ENCODE results near the gene LRRN4. TPM values are rescaled to one million over a fixed set of nuclear protein-coding genes. Genes with fewer than 3 reads are reported as not detected.

The LRRN4 gene
- total RNA-seq (2021; ENCODE audit: unreplicated experiment) (0.57 TPM), Bru-seq, nascent RNA (percentile 17 among the genes with signal in this experiment), BruChase-seq, experiment 1, labeled RNA remaining after a 2-hour chase (percentile 17 among the genes with signal in this experiment), BruChase-seq, experiment 2, labeled RNA remaining after a 6-hour chase (percentile 24 among the genes with signal in this experiment)
- 0.40 TPM for polyA plus RNA-seq (2012; ENCODE audit: insufficient read length)
- long read RNA-seq, partial matches to known transcripts, result 1 of 1 reads
- long read RNA-seq, other reads (novel, unspliced or antisense), result 0 of 1 reads

- CTCF ChIA-PET, result interaction anchor here (0.7 kb wide), 1 partner anchor 15 kb away, joined by 9 read pairs; no protein-coding TSS in a partner anchor
- DNase-seq (ENCODE audit: low read depth, low spot score) (no peak), ATAC-seq (peak; percentile 49)
- intact Hi-C loops (cut with micrococcal nuclease; ENCODE audit: unreplicated experiment) (no loop called here), in situ Hi-C loops (cut with HindIII; ENCODE audit: low pct_unique_long_range_greater_than_20kb, low sequenced_read_pairs) (no loop called here)
- no peaks in the 10 kb centered on the region for H3K9me3 ChIP-seq (ENCODE audit: control insufficient read depth, insufficient read depth, low read depth, low read length)
- H3K4me1 ChIP-seq (ENCODE audit: control insufficient read depth, insufficient read depth, low read length), result peaks cover 12% of the 10 kb centered on the region; the same call in 1 of the 2 replicates
- H3K27me3 ChIP-seq (ENCODE audit: control insufficient read depth, insufficient read depth, low read length), result peaks cover 10% of the 10 kb centered on the region
- POLR2A ChIA-PET, result no interaction called here
- no peak within 1 kb of the TSS for H3K4me3 ChIP-seq (ENCODE audit: low read depth in 2 of 2, low read length in 2 of 2)
- no TSS peak for BruUV-seq (replicated peaks)
- TF ChIP-seq, protein P1, sequence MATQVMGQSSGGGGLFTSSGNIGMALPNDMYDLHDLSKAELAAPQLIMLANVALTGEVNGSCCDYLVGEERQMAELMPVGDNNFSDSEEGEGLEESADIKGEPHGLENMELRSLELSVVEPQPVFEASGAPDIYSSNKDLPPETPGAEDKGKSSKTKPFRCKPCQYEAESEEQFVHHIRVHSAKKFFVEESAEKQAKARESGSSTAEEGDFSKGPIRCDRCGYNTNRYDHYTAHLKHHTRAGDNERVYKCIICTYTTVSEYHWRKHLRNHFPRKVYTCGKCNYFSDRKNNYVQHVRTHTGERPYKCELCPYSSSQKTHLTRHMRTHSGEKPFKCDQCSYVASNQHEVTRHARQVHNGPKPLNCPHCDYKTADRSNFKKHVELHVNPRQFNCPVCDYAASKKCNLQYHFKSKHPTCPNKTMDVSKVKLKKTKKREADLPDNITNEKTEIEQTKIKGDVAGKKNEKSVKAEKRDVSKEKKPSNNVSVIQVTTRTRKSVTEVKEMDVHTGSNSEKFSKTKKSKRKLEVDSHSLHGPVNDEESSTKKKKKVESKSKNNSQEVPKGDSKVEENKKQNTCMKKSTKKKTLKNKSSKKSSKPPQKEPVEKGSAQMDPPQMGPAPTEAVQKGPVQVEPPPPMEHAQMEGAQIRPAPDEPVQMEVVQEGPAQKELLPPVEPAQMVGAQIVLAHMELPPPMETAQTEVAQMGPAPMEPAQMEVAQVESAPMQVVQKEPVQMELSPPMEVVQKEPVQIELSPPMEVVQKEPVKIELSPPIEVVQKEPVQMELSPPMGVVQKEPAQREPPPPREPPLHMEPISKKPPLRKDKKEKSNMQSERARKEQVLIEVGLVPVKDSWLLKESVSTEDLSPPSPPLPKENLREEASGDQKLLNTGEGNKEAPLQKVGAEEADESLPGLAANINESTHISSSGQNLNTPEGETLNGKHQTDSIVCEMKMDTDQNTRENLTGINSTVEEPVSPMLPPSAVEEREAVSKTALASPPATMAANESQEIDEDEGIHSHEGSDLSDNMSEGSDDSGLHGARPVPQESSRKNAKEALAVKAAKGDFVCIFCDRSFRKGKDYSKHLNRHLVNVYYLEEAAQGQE (IDR thresholded peaks at IDR 0.05; ENCODE audit: insufficient read depth in 1 of 2, low read depth in 2 of 2, low read length in 1 of 2), result no peak
- no peak for TF ChIP-seq POLR2AphosphoS5 (IDR thresholded peaks at IDR 0.05; ENCODE audit: low read depth, low read length)
- TF ChIP-seq TCF7L2 (IDR thresholded peaks at IDR 0.05; ENCODE audit: low read depth, low read length), result no peak
- no peak for TF ChIP-seq CTCF (IDR thresholded peaks at IDR 0.05)
- TF ChIP-seq SIN3A (IDR thresholded peaks at IDR 0.05; ENCODE audit: borderline replicate concordance, insufficient read depth, low read depth, low read length), result no peak
- no peaks in the 10 kb centered on the region for H3K36me3 ChIP-seq (ENCODE audit: control insufficient read depth, insufficient read depth, low read length)
- no peak within 1 kb of the TSS for H3K27ac ChIP-seq (ENCODE audit: low read length)
Observed at GRCh38 chr20:6053776-6054688, at the start of gene LRRN4. Gene LRRN4 (minus strand): TSS chr20:6054060. CDS start chr20:6052799, 1,261 bp downstream.

GRCh38 chr20:6103301-6103700 is 49.4 kb upstream of the LRRN4 start:
- CTCF ChIA-PET, result no interaction called here
- BruUV-seq (replicated peaks), result no TSS peak
- TF ChIP-seq POLR2AphosphoS5 (IDR thresholded peaks at IDR 0.05; ENCODE audit: low read depth, low read length), result no peak
- TF ChIP-seq TCF7L2 (IDR thresholded peaks at IDR 0.05; ENCODE audit: low read depth, low read length), result no peak
- no peak for TF ChIP-seq CTCF (IDR thresholded peaks at IDR 0.05)
- TF ChIP-seq, protein P1 (IDR thresholded peaks at IDR 0.05; ENCODE audit: insufficient read depth in 1 of 2, low read depth in 2 of 2, low read length in 1 of 2), result no peak
- no peak for TF ChIP-seq SIN3A (IDR thresholded peaks at IDR 0.05; ENCODE audit: borderline replicate concordance, insufficient read depth, low read depth, low read length)
- Histone ChIP-seq H3K4me3 (ENCODE audit: low read depth in 2 of 2, low read length in 2 of 2) (no peak overlapping the region), H3K4me1 (ENCODE audit: control insufficient read depth, insufficient read depth, low read length) (no peaks in the 10 kb centered on the region), H3K9me3 (ENCODE audit: control insufficient read depth, insufficient read depth, low read depth, low read length) (no peaks in the 10 kb centered on the region), H3K36me3 (ENCODE audit: control insufficient read depth, insufficient read depth, low read length) (no peaks in the 10 kb centered on the region), H3K27me3 (ENCODE audit: control insufficient read depth, insufficient read depth, low read length) (no peaks in the 10 kb centered on the region; the same call in 1 of the 2 replicates), H3K27ac (ENCODE audit: low read length) (no peak overlapping the region)
- ATAC-seq, result no peak
- no peak for DNase-seq (ENCODE audit: low read depth, low spot score)
- POLR2A ChIA-PET, result no interaction called here
- in situ Hi-C loops (cut with HindIII; ENCODE audit: low pct_unique_long_range_greater_than_20kb, low sequenced_read_pairs), result no loop called here
- intact Hi-C loops (cut with micrococcal nuclease; ENCODE audit: unreplicated experiment), result no loop called here

All from Panc1 (cell line).